ENCODE results near the gene HOMER2. TPM values are rescaled to one million over a fixed set of nuclear protein-coding genes. Genes with fewer than 3 reads are reported as not detected.

Gene HOMER2
- total RNA-seq, 4 donors from 2014 or later = 81.4 to 120 (median 99.2) TPM

- Histone ChIP-seq H3K4me1 (peaks cover 15% of the 10 kb centered on the region), H3K27ac (peak overlapping the region; percentile 43), H3K9me3 (no peaks in the 10 kb centered on the region), H3K27me3 (no peaks in the 10 kb centered on the region), H3K4me3 (no peak overlapping the region), H3K36me3 (no peaks in the 10 kb centered on the region)
- DNase-seq (ENCODE audit: low spot score in 2 of 2) = peak in 1 of 2 donors; percentile 82
- TF ChIP-seq EP300 (IDR thresholded peaks at IDR 0.05) (no peak), POLR2AphosphoS5 (IDR thresholded peaks at IDR 0.05) (no peak), CTCF (IDR thresholded peaks at IDR 0.05) (peak; percentile 54 to 64), POLR2A (IDR thresholded peaks at IDR 0.05) (no peak)
- WGBS = 21% methylated on average over 22 of the region's 23 CpGs
Measured at GRCh38 chr15:82849556-82850512, 102.7 kb downstream of the HOMER2 start.

GRCh38 chr15:82848241-82848993, 104.1 kb downstream of the HOMER2 start:
- Histone ChIP-seq H3K4me3 (no peak overlapping the region), H3K36me3 (no peaks in the 10 kb centered on the region), H3K4me1 (peaks cover 20% of the 10 kb centered on the region), H3K27me3 (no peaks in the 10 kb centered on the region), H3K9me3 (no peaks in the 10 kb centered on the region), H3K27ac (peak overlapping the region; percentile 17)
- no peak for DNase-seq (ENCODE audit: low spot score in 2 of 2)
- TF ChIP-seq EP300 (IDR thresholded peaks at IDR 0.05) (no peak), CTCF (IDR thresholded peaks at IDR 0.05) (no peak), POLR2AphosphoS5 (IDR thresholded peaks at IDR 0.05) (no peak), POLR2A (IDR thresholded peaks at IDR 0.05) (no peak)
- 76% methylated on average over 5 of the region's 9 CpGs for WGBS

- H3K27me3 ChIP-seq = no peaks in the 10 kb centered on the region
- no peak for TF ChIP-seq CTCF (IDR thresholded peaks at IDR 0.05)
- H3K36me3 ChIP-seq = no peaks in the 10 kb centered on the region
- 61% methylated on average over 5 of the region's 8 CpGs for WGBS
- H3K9me3 ChIP-seq = no peaks in the 10 kb centered on the region
- H3K4me3 ChIP-seq = no peak overlapping the region
- peak overlapping the region; percentile 17 for H3K27ac ChIP-seq
- H3K4me1 ChIP-seq = peaks cover 20% of the 10 kb centered on the region
- no peak for DNase-seq (ENCODE audit: low spot score in 2 of 2)
Measured at GRCh38 chr15:82847703-82848102, 104.8 kb downstream of the HOMER2 start.

GRCh38 chr15:82846621-82847020, 105.9 kb downstream of the HOMER2 start:
- no peaks in the 10 kb centered on the region for H3K36me3 ChIP-seq
- no peaks in the 10 kb centered on the region for H3K9me3 ChIP-seq
- DNase-seq (ENCODE audit: low spot score in 2 of 2) = no peak
- H3K27me3 ChIP-seq = no peaks in the 10 kb centered on the region
- WGBS = 50% methylated on average over 4 of the region's 4 CpGs
- no peak overlapping the region for H3K27ac ChIP-seq
- TF ChIP-seq POLR2A (IDR thresholded peaks at IDR 0.05) = no peak
- no peak for TF ChIP-seq POLR2AphosphoS5 (IDR thresholded peaks at IDR 0.05)
- TF ChIP-seq EP300 (IDR thresholded peaks at IDR 0.05) = no peak
- no peak for TF ChIP-seq CTCF (IDR thresholded peaks at IDR 0.05)
- H3K4me3 ChIP-seq = no peak overlapping the region
- peaks cover 20% of the 10 kb centered on the region for H3K4me1 ChIP-seq

- DNase-seq (ENCODE audit: low spot score in 2 of 2) = no peak
- Histone ChIP-seq H3K36me3 (no peaks in the 10 kb centered on the region), H3K4me1 (peaks cover 20% of the 10 kb centered on the region), H3K9me3 (no peaks in the 10 kb centered on the region), H3K27me3 (no peaks in the 10 kb centered on the region), H3K27ac (no peak overlapping the region), H3K4me3 (no peak overlapping the region)
- TF ChIP-seq POLR2AphosphoS5 (IDR thresholded peaks at IDR 0.05) (no peak), CTCF (IDR thresholded peaks at IDR 0.05) (no peak), POLR2A (IDR thresholded peaks at IDR 0.05) (no peak), EP300 (IDR thresholded peaks at IDR 0.05) (no peak)
- WGBS = 74% methylated on average over 7 of the region's 7 CpGs
Measured at GRCh38 chr15:82845686-82846085, 106.8 kb downstream of the HOMER2 start.

Data from suprapubic skin (tissue), 4 donors.